ENCODE data around the gene FXN.

GRCh38 chr9:69034071-69034470, 1.5 kb upstream of the FXN start:
- TF ChIP-seq CTCF (IDR thresholded peaks at IDR 0.05), result no peak
- no peak for TF ChIP-seq POLR2A (IDR thresholded peaks at IDR 0.05)
